ENCODE data around the gene PAPSS1.

DNA sequence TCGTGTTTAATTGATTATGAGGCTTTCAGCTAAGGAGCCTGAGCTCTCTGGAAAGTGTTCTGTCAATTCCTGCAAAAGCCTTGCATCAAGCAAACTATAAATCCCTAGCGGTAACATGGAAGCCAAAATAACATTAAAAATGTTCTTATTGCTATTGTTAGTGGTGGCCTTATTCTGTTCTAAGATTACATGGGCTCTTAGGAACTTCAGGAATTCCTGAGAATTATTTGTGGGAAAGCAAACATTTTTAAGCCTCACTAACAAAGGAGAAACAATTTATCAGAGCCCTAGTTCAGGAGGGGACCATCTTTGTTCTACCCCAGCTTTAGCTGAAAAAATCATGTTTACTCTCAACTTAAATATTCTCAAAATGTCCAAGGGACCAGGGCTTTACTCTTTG is 119.6 kb downstream of the PAPSS1 start:
- TF ChIP-seq, protein P1, sequence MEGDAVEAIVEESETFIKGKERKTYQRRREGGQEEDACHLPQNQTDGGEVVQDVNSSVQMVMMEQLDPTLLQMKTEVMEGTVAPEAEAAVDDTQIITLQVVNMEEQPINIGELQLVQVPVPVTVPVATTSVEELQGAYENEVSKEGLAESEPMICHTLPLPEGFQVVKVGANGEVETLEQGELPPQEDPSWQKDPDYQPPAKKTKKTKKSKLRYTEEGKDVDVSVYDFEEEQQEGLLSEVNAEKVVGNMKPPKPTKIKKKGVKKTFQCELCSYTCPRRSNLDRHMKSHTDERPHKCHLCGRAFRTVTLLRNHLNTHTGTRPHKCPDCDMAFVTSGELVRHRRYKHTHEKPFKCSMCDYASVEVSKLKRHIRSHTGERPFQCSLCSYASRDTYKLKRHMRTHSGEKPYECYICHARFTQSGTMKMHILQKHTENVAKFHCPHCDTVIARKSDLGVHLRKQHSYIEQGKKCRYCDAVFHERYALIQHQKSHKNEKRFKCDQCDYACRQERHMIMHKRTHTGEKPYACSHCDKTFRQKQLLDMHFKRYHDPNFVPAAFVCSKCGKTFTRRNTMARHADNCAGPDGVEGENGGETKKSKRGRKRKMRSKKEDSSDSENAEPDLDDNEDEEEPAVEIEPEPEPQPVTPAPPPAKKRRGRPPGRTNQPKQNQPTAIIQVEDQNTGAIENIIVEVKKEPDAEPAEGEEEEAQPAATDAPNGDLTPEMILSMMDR (IDR thresholded peaks at IDR 0.05), result no peak
- no peak for TF ChIP-seq POLR2A (IDR thresholded peaks at IDR 0.05)

Data from right lobe of liver (tissue), 4 donors.